ENCODE measurements around the gene KDM4D. TPM values are rescaled to one million over a fixed set of nuclear protein-coding genes. Genes with fewer than 3 reads are reported as not detected.
"Not testable (repeated sequence)": the region's sequence is repeated elsewhere in the genome, so short reads cannot be mapped to it uniquely, and the experiment has no call there.

The KDM4D gene
- 1.2 TPM for total RNA-seq
- 0.92 TPM for polyA plus RNA-seq

GRCh38 chr11:94973099-94973968 lies at the start of gene KDM4D, which contains the start of gene CWC15:
KDM4D (plus strand) TSS chr11:94973709; CDS start chr11:94997373, 23,664 bp downstream.
CWC15 (minus strand) TSS chr11:94973556; CDS start chr11:94972185, 1,371 bp downstream.
- peak within 1 kb of the TSS; percentile 77 for H3K27ac ChIP-seq (ENCODE audit: low read depth)
- under 1% methylated on average over 66 of the region's 66 CpGs for WGBS
- H3K36me3 ChIP-seq (ENCODE audit: insufficient read depth) = peaks cover 9% of the 10 kb centered on the region
- H3K4me1 ChIP-seq (ENCODE audit: insufficient read depth) = no peaks in the 10 kb centered on the region
- DNase-seq (ENCODE audit: extremely low spot score) = peak; percentile 95
- H3K4me3 ChIP-seq (ENCODE audit: low read depth, low read length) = peak within 1 kb of the TSS; percentile 90

DNA sequence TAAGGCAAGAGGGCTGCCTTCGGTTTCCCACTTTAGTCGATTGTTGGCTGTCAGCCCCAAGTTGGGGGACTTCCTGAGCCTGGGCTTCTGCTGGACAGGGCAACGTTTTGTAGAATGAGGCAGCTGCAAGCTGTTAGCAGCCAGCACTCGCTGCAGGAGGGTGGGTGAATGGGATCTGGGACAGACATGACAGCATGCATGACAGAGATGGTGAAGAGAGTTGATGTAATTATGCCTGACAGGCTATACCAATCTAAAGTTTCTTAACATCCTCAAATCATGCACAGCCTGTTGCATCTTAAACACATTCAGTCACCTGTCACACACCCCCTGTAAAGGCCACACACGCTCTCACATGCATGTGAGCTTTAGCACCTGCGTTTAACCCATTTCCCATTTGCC lies 49.3 kb upstream of the KDM4D start:
- no peak overlapping the region for H3K4me3 ChIP-seq (ENCODE audit: low read depth, low read length)
- H3K4me1 ChIP-seq (ENCODE audit: insufficient read depth) = no peaks in the 10 kb centered on the region
- WGBS = 54% methylated on average over 6 of the region's 6 CpGs
- H3K27ac ChIP-seq (ENCODE audit: low read depth) = no peak overlapping the region
- H3K36me3 ChIP-seq (ENCODE audit: insufficient read depth) = no peaks in the 10 kb centered on the region
- DNase-seq (ENCODE audit: extremely low spot score) = no peak

- H3K4me3 ChIP-seq (ENCODE audit: low read depth, low read length) = no peak overlapping the region
- H3K4me1 ChIP-seq (ENCODE audit: insufficient read depth) = no peaks in the 10 kb centered on the region
- WGBS = 56% methylated on average over 5 of the region's 5 CpGs
These were observed 48.9 kb upstream of the KDM4D start for GRCh38 chr11:94924612-94925011.

DNA sequence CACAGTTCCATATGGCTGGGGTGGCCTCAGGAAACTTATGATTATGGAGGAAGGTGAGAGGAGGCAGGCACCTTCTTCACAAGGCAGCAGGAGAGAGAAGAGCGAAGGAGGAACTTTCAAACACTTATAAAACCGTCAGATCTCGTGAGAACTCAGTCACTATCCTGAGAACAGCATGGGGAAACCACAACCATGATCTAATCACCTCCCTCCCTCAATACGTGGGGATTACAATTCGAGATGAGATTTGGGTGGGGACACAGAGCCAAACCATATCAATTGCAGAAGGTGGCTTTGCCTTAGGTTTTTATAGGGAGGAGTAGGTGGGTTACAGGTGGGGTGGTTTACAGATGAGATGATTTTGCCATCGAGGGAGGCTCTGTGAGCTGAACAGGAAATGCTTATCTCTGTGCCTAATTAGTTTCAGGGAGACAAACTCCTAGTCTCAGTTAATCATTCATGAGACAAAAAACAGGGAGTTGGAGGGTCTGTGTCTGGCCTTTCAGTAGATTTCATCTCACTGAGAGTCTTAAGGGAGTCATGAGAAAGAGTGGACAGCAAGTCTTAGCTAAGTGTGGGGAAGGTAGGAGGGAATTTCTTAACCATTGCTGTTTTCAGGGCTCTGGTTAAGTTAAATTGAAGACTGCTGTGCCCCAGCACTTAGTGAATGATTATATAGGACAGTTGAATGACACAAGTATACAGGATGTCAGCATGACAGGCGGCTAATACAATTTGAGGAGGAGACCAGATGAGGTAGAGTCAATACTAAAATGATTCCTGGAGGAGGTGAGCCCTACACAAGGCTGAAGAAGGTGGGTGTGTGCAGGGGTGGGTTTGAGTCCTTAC lies 47.9 kb upstream of the KDM4D start:
- 67% methylated on average over 7 of the region's 7 CpGs for WGBS
- Histone ChIP-seq H3K36me3 (ENCODE audit: insufficient read depth) (no peaks in the 10 kb centered on the region), H3K27ac (ENCODE audit: low read depth) (no peak overlapping the region), H3K4me1 (ENCODE audit: insufficient read depth) (no peaks in the 10 kb centered on the region), H3K4me3 (ENCODE audit: low read depth, low read length) (no peak overlapping the region)
- no peak for DNase-seq (ENCODE audit: extremely low spot score)

More at GRCh38 chr11:94924612-94925011, 48.9 kb upstream of the KDM4D start:
- Histone ChIP-seq H3K27ac (ENCODE audit: low read depth) (no peak overlapping the region), H3K36me3 (ENCODE audit: insufficient read depth) (no peaks in the 10 kb centered on the region)
- DNase-seq (ENCODE audit: extremely low spot score) = no peak

DNA sequence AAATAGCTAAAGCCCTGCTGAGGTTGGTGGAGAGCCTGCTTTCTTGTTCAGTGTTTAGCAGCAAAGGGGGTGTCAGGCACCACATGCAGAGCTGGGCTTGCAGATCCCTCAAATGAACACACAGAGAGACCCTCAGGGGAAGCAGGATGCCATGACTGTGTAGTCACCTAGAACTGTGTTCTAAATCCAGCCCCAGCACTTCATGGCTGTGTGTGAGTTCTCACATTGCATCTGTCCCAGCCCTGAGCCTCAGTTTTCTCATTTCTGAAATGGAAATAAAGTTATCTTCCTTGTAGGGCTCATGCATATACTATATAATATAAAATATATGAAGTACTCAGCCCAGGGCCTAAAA lies 47.3 kb upstream of the KDM4D start:
- no peaks in the 10 kb centered on the region for H3K4me1 ChIP-seq (ENCODE audit: insufficient read depth)
- no peak overlapping the region for H3K27ac ChIP-seq (ENCODE audit: low read depth)

DNA sequence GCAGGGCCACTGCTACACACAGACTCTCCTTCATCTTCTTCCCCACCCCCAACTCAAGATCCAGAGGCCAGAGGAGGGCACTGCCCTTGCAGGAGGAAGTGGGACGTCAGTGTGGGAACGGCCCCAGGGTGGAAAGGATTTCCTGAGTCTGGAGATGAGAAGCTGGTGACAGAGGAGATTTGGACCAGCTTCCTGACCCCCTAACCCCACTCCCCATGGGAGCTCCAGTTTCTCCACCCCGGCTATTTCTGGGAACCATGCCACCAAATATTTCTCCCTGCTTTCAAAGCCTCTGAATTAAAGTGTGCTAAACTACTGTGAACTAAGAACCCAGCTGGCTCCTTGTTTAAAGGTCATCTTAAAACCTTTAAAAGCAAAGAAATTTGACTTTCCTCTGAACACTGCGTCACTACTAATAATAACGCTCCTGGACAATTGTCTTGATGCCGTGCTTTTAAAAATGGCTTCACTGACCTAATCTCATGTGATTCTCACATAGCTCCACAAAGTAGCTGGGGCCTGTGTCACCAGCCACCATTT lies 46.7 kb upstream of the KDM4D start:
- Histone ChIP-seq H3K4me3 (ENCODE audit: low read depth, low read length) (no peak overlapping the region), H3K4me1 (ENCODE audit: insufficient read depth) (no peaks in the 10 kb centered on the region), H3K27ac (ENCODE audit: low read depth) (no peak overlapping the region), H3K36me3 (ENCODE audit: insufficient read depth) (no peaks in the 10 kb centered on the region)
- DNase-seq (ENCODE audit: extremely low spot score) = peak; percentile 70
- WGBS = 4% methylated on average over 6 of the region's 6 CpGs

More for the DNA sequence above, 47.3 kb upstream of the KDM4D start:
- DNase-seq (ENCODE audit: extremely low spot score) = no peak
- H3K4me3 ChIP-seq (ENCODE audit: low read depth, low read length) = no peak overlapping the region
- no peaks in the 10 kb centered on the region for H3K36me3 ChIP-seq (ENCODE audit: insufficient read depth)

DNA sequence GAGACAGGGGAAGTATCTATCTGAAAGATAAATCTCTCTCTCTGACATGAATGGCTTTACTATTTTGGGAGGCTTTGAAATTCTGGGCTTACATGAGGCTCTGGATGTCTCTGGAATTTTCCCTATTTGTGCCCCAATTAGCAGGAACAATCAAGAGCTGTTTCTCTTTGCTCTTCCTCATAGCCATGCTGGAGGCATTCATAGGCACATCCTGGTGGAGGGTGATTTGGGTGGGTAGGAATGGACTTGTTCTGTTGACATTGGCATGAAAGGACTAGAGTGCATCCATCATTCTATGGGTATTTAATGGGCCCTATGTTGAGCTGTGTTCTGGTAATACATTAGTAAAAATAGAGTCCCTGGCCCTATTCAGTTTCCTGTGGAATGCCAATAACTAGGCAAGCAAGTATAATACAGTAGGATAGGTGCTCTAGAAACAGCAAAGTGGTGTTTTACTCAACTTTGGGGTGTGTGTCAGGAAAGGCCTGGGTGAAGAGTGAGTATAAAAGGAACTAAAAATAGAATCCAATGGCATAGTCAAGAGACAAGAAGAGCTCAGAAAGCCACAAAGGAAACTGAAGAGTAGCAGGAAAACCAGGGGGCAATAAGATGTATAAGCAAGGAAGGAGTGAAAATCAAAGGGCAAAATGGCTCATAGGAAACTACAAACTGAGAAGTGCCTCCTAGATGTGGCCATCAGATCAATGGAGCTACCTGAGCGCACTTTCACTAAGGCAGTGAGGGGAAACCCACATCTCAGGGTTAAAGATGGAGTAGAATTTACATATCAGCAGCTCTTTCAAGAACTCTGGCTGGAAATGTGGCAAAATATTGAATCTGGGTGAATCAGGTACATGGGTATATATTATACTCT lies 45.2 kb upstream of the KDM4D start:
- no peak for DNase-seq (ENCODE audit: extremely low spot score)
- H3K27ac ChIP-seq (ENCODE audit: low read depth) = no peak overlapping the region
- WGBS = 95% methylated on average over 1 of the region's 1 CpG
- H3K4me1 ChIP-seq (ENCODE audit: insufficient read depth) = no peaks in the 10 kb centered on the region
- H3K36me3 ChIP-seq (ENCODE audit: insufficient read depth) = no peaks in the 10 kb centered on the region
- H3K4me3 ChIP-seq (ENCODE audit: low read depth, low read length) = no peak overlapping the region

DNA sequence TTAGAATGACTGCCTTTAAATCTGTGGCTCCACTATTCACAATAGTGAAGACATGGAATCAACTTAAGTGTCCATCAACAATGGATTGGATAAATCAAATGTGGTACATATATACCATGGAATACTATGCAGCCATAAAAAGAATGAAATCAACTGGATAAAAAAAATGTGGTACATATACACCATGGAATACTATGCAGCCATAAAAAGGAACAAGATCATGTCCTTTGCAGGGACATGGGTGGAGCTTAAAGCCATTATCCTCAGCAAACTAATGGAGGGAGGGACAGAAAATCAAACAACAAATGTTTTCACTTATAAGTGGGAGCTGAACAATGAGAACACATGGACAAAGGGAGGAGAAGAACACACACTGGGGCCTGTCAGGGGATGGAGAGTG lies 41.4 kb upstream of the KDM4D start:
- H3K36me3 ChIP-seq (ENCODE audit: insufficient read depth); H3K4me1 ChIP-seq (ENCODE audit: insufficient read depth); DNase-seq (ENCODE audit: extremely low spot score); H3K4me3 ChIP-seq (ENCODE audit: low read depth, low read length); H3K27ac ChIP-seq (ENCODE audit: low read depth): not testable (repeated sequence)

GRCh38 chr11:94932503-94932902 lies 41.0 kb upstream of the KDM4D start:
- no peak overlapping the region for H3K27ac ChIP-seq (ENCODE audit: low read depth)
- 93% methylated on average over 5 of the region's 5 CpGs for WGBS
- H3K36me3 ChIP-seq (ENCODE audit: insufficient read depth) = no peaks in the 10 kb centered on the region
- no peak for DNase-seq (ENCODE audit: extremely low spot score)
- no peak overlapping the region for H3K4me3 ChIP-seq (ENCODE audit: low read depth, low read length)
- H3K4me1 ChIP-seq (ENCODE audit: insufficient read depth) = no peaks in the 10 kb centered on the region

DNA sequence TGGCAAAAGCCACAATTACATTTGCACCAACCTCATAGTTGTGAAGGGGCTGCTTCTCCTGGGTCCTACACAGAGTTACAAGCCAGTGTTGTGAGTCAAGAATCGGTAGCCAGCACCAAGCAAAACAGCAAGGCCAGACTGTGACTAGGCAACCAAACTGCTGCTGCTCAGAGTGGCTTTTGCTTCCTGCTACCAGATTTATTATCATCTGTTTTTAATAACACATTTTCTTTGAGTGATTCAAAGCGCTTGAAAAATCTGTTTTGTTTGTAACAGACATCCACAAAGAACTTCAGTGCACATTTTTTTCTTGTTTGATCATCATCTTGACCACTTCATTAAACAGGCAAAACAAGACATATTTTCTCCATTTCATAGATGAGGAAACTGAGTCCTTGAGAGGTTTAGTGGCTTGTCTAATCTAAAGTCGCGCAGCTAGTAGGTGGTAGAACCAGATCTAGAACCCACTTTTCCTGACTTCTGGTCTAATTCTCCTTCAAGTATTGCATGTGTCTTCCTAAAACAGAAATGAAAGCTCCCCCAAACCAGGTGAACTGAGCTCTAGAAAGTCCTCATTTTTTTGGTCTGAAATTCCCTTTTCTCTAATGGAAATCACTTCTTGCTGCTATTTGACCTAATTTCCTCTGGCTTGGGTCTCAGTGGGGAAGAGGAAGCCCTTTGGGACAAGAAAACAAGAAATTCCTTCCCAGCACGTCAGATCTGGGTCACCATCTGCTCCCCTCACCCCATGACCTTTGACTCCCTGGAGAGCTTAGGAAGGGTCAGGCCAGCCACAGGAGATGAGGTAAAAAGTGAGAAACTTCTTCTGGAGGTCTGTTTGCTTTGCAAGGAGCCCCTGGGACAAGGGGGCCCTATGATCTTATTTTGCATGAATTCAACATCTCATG lies 40.0 kb upstream of the KDM4D start:
- Histone ChIP-seq H3K4me1 (ENCODE audit: insufficient read depth) (peaks cover 2% of the 10 kb centered on the region), H3K27ac (ENCODE audit: low read depth) (no peak overlapping the region), H3K4me3 (ENCODE audit: low read depth, low read length) (no peak overlapping the region), H3K36me3 (ENCODE audit: insufficient read depth) (no peaks in the 10 kb centered on the region)
- 56% methylated on average over 5 of the region's 5 CpGs for WGBS
- no peak for DNase-seq (ENCODE audit: extremely low spot score)

GRCh38 chr11:94934362-94934761 lies 39.1 kb upstream of the KDM4D start:
- Histone ChIP-seq H3K27ac (ENCODE audit: low read depth) (no peak overlapping the region), H3K36me3 (ENCODE audit: insufficient read depth) (no peaks in the 10 kb centered on the region), H3K4me3 (ENCODE audit: low read depth, low read length) (no peak overlapping the region), H3K4me1 (ENCODE audit: insufficient read depth) (peaks cover 2% of the 10 kb centered on the region)
- no peak for DNase-seq (ENCODE audit: extremely low spot score)
- WGBS = 75% methylated on average over 4 of the region's 4 CpGs

GRCh38 chr11:94934846-94935245 lies 38.7 kb upstream of the KDM4D start:
- Histone ChIP-seq H3K36me3 (ENCODE audit: insufficient read depth) (no peaks in the 10 kb centered on the region), H3K4me3 (ENCODE audit: low read depth, low read length) (no peak overlapping the region), H3K27ac (ENCODE audit: low read depth) (no peak overlapping the region), H3K4me1 (ENCODE audit: insufficient read depth) (peaks cover 2% of the 10 kb centered on the region)
- WGBS = 87% methylated on average over 3 of the region's 3 CpGs
- DNase-seq (ENCODE audit: extremely low spot score) = no peak

Measured in urinary bladder (tissue), 4 donors.